OCI-LY1 (cell line): Measurements from ENCODE around the gene PSME3.
A peak's percentile ranks its signal among the peaks of the same experiment; 100 is the strongest.

ENCODE experiments used
- H2AFZ ChIP-seq: fragments of 200-600 bp; sonication (generic), shearing (Covaris generic); 2 replicates; pipeline ENCODE4 v1.6.0; 2014; ENCODE audit warnings: antibody characterized with exemption, mild to moderate bottlenecking, low read length
- H3F3A ChIP-seq: fragments of 200-600 bp; sonication (generic), shearing (Covaris generic); 2 replicates; pipeline ENCODE4 v1.6.0; 2014; ENCODE audit warnings: mild to moderate bottlenecking, antibody characterized with exemption, low read length, moderate library complexity; ENCODE audit not compliant: insufficient read depth
- H3K27ac ChIP-seq: fragments of 200-600 bp; sonication (generic); 2 replicates; pipeline ENCODE4 v1.5.1; 2014; ENCODE audit warnings: low read length, mixed run types, mild to moderate bottlenecking, low read depth; ENCODE audit not compliant: poor library complexity, severe bottlenecking
- H3K27me3 ChIP-seq: fragments of 200-600 bp; sonication (generic); 2 replicates; pipeline ENCODE4 v1.6.0; 2014; ENCODE audit warnings: antibody characterized with exemption, mild to moderate bottlenecking, low read length, moderate library complexity; ENCODE audit not compliant: insufficient read depth
- H3K36me3 ChIP-seq: fragments of 200-600 bp; sonication (generic); 2 replicates; pipeline ENCODE4 v1.6.1; 2014; ENCODE audit warnings: mild to moderate bottlenecking, antibody characterized with exemption, low read length, moderate library complexity, mixed read lengths; ENCODE audit not compliant: insufficient read depth
- H3K4me1 ChIP-seq: fragments of 200-600 bp; sonication (generic); 2 replicates; pipeline ENCODE4 v1.5.1; 2014; ENCODE audit warnings: mild to moderate bottlenecking, low read length, moderate library complexity; ENCODE audit not compliant: insufficient read depth, severe bottlenecking
- H3K4me2 ChIP-seq: fragments of 200-600 bp; sonication (generic), shearing (Covaris generic); 2 replicates; pipeline ENCODE4 v1.6.1; 2014; ENCODE audit warnings: low read length
- H3K4me3 ChIP-seq: fragments of 200-600 bp; sonication (generic); 2 replicates; pipeline ENCODE4 v1.5.1; 2014; ENCODE audit warnings: low read length, low read depth, mild to moderate bottlenecking, mixed read lengths; ENCODE audit not compliant: poor library complexity, severe bottlenecking
- H3K79me2 ChIP-seq: fragments of 200-600 bp; shearing (Covaris generic); 2 replicates; pipeline ENCODE4 v1.6.1; 2016; ENCODE audit warnings: mixed run types, low read length, mixed read lengths; ENCODE audit not compliant: insufficient read depth
- H3K9ac ChIP-seq: fragments of 200-600 bp; sonication (generic), shearing (Covaris generic); 2 replicates; pipeline ENCODE4 v1.6.1; 2014; ENCODE audit warnings: mild to moderate bottlenecking, low read length, mixed read lengths
- H3K9me2 ChIP-seq: fragments of 200-600 bp; sonication (generic), shearing (Covaris generic); 2 replicates; pipeline ENCODE4 v1.6.1; 2014; ENCODE audit warnings: low read depth, mild to moderate bottlenecking, low read length, mixed read lengths
- H3K9me3 ChIP-seq: fragments of 200-600 bp; shearing (Covaris generic); 2 replicates; pipeline ENCODE4 v1.6.1; 2014; ENCODE audit warnings: low read length, mixed read lengths
- H4K20me1 ChIP-seq: fragments of 200-600 bp; sonication (generic), shearing (Covaris generic); 2 replicates; pipeline ENCODE4 v1.6.0; 2016; ENCODE audit warnings: mild to moderate bottlenecking, low read length; ENCODE audit not compliant: insufficient read depth
- EZH2 ChIP-seq: fragments of 200-600 bp; sonication (generic), shearing (Covaris generic); IDR thresholded peaks from 2 replicates; pipeline ENCODE4 v1.8.0; 2017; ENCODE audit warnings: borderline replicate concordance, mixed run types, mild to moderate bottlenecking, antibody characterized with exemption, low read length, moderate library complexity, mixed read lengths
- TF ChIP-seq, protein P1 (sequence below): fragments of 200-600 bp; sonication (generic), shearing (Covaris generic); IDR thresholded peaks from 2 replicates; pipeline ENCODE4 v1.5.1; 2017; ENCODE audit warnings: mild to moderate bottlenecking, antibody characterized with exemption, low read length, moderate library complexity, mixed read lengths

PSME3 gene

DNA sequence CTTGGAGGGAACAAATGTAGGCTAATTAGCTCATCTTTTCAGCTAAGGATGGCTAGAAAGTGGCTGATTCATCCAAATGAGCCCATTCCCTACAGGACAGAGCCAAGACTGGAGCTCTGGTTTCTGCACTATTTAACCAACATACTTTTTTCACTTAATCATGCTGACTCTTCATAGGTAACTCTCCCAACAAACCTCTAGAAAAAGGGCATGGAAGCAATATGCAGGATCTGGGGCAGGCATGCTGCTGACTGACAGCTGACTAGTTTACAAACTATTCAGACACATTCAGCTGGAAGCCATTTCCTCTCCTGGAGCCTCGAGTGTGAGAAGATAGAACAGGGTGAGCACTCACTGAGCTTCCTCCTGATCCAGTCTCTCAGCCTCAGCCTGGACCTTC, 15.3 kb upstream of the PSME3 start:
- no peak overlapping the region for H3K4me3 ChIP-seq
- H4K20me1 ChIP-seq: no peaks in the 10 kb centered on the region
- no peaks in the 10 kb centered on the region; the same call in 1 of the 2 replicates for H3K79me2 ChIP-seq
- peaks cover 8% of the 10 kb centered on the region for H3K4me1 ChIP-seq
- H3K9ac ChIP-seq: no peak overlapping the region
- H3K9me3 ChIP-seq: no peaks in the 10 kb centered on the region
- H3K27ac ChIP-seq: no peak overlapping the region
- no peak for TF ChIP-seq EZH2
- TF ChIP-seq, protein P1, sequence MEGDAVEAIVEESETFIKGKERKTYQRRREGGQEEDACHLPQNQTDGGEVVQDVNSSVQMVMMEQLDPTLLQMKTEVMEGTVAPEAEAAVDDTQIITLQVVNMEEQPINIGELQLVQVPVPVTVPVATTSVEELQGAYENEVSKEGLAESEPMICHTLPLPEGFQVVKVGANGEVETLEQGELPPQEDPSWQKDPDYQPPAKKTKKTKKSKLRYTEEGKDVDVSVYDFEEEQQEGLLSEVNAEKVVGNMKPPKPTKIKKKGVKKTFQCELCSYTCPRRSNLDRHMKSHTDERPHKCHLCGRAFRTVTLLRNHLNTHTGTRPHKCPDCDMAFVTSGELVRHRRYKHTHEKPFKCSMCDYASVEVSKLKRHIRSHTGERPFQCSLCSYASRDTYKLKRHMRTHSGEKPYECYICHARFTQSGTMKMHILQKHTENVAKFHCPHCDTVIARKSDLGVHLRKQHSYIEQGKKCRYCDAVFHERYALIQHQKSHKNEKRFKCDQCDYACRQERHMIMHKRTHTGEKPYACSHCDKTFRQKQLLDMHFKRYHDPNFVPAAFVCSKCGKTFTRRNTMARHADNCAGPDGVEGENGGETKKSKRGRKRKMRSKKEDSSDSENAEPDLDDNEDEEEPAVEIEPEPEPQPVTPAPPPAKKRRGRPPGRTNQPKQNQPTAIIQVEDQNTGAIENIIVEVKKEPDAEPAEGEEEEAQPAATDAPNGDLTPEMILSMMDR: no peak
- peaks cover 82% of the 10 kb centered on the region for H3K36me3 ChIP-seq
- H3K4me2 ChIP-seq: no peak overlapping the region
- H3K9me2 ChIP-seq: no peaks in the 10 kb centered on the region
- H3K27me3 ChIP-seq: no peaks in the 10 kb centered on the region
- no peak overlapping the region for H2AFZ ChIP-seq
- H3F3A ChIP-seq: 0 out of 2 replicates have a peak, but pooled peaks cover 8% of the 10 kb centered on the region

DNA sequence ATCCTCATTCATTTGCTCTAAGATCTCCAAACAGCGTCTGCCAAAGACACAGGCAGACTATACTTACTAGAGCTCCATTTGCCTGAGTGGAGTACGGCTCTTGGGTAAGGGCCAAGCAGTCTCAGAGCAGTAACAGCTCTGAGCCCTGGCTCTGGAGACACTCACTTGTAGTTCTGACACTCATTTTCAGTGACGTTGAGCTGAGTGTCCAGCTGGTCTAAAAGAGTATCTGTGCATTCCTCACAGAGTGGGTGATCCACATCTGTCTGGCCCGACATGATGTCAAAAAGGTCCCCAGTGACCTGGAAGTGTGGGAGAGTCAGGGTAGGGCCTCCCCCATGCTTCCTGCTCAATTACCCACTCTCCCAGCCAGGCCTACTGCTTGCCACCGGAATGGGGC, 14.8 kb upstream of the PSME3 start:
- no peak overlapping the region for H3K27ac ChIP-seq
- H3K79me2 ChIP-seq: peaks cover 3% of the 10 kb centered on the region
- no peaks in the 10 kb centered on the region for H4K20me1 ChIP-seq
- H3K4me2 ChIP-seq: no peak overlapping the region
- no peaks in the 10 kb centered on the region for H3K9me3 ChIP-seq
- peaks cover 13% of the 10 kb centered on the region for H3K4me1 ChIP-seq
- H3K27me3 ChIP-seq: no peaks in the 10 kb centered on the region
- no peak overlapping the region for H3K4me3 ChIP-seq
- no peak overlapping the region for H2AFZ ChIP-seq
- H3K9ac ChIP-seq: no peak overlapping the region
- H3F3A ChIP-seq: 0 out of 2 replicates have a peak, but pooled peaks cover 8% of the 10 kb centered on the region
- no peaks in the 10 kb centered on the region for H3K9me2 ChIP-seq
- peaks cover 78% of the 10 kb centered on the region for H3K36me3 ChIP-seq
- TF ChIP-seq EZH2: no peak
- TF ChIP-seq, protein P1: no peak

DNA sequence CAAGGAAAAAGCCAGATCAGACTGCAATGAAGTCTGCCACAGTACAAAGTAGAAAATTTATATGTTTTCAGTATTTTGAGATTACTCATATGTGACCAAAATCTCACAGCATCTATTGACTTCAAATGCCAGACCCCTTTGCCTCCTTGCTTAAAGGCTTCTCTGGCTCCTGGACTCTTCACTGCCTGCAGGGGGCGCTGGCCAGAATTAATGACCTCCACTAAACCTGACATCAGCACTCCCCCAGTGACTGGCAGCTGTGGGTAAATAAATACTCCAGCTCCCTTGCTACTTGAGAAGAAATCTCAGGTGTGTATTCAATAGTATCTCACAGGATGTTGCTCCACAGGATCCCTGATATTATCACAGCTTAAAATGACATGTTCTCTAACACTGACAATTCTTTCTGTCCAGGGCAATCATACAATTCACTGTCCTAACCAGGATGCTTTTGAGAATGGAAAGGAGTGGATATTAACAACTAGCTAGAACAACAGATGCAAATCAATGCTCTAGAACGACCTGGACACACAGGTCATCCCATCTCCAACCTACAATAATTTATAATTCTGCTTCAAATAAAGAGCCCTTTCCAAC, 13.2 kb upstream of the PSME3 start:
- no peak overlapping the region for H3K4me2 ChIP-seq
- TF ChIP-seq, protein P1: peak; percentile 88
- TF ChIP-seq EZH2: no peak
- no peaks in the 10 kb centered on the region for H3K9me3 ChIP-seq
- H3K36me3 ChIP-seq: peaks cover 62% of the 10 kb centered on the region
- H3K27me3 ChIP-seq: no peaks in the 10 kb centered on the region
- 0 out of 2 replicates have a peak, but pooled peaks cover 8% of the 10 kb centered on the region for H3F3A ChIP-seq
- H4K20me1 ChIP-seq: no peaks in the 10 kb centered on the region
- H3K9me2 ChIP-seq: no peaks in the 10 kb centered on the region
- H2AFZ ChIP-seq: no peak overlapping the region
- H3K4me1 ChIP-seq: peaks cover 19% of the 10 kb centered on the region
- H3K9ac ChIP-seq: no peak overlapping the region
- H3K27ac ChIP-seq: no peak overlapping the region
- H3K79me2 ChIP-seq: peaks cover 7% of the 10 kb centered on the region
- H3K4me3 ChIP-seq: no peak overlapping the region
